NCI-H2196 (cell line): Measurements from ENCODE around the gene RGPD5.
"Not testable (repeated sequence)": the region's sequence is repeated elsewhere in the genome, so short reads cannot be mapped to it uniquely, and the experiment has no call there.

Experiments used
- DNase-seq: peaks from one replicate; lab custom pipeline; 2025; ENCODE audit not compliant: unreplicated experiment; lab: John Stamatoyannopoulos, UW

The RGPD5 gene

GRCh38 chr2:109891024-109891423, 96.9 kb downstream of the RGPD5 start:
- DNase-seq, result not testable (repeated sequence)

GRCh38 chr2:109893736-109894135, 99.6 kb downstream of the RGPD5 start:
- not testable (repeated sequence) for DNase-seq

GRCh38 chr2:109894141-109894540, 100.0 kb downstream of the RGPD5 start:
- DNase-seq, result not testable (repeated sequence)

- not testable (repeated sequence) for DNase-seq
Observed at GRCh38 chr2:109895090-109895869, 101.2 kb downstream of the RGPD5 start.

GRCh38 chr2:109896212-109896611, 102.1 kb downstream of the RGPD5 start:
- DNase-seq, result not testable (repeated sequence)

GRCh38 chr2:109897769-109898461, 103.8 kb downstream of the RGPD5 start:
- not testable (repeated sequence) for DNase-seq

GRCh38 chr2:109898462-109899336, 104.6 kb downstream of the RGPD5 start, which contains the start of gene LIMS3:
TSS of gene LIMS3 (plus strand) at chr2:109898688. CDS start at chr2:109898729, 41 bp downstream.
- not testable (repeated sequence) for DNase-seq

- not testable (repeated sequence) for DNase-seq
Observed at GRCh38 chr2:109905796-109906195, 111.7 kb downstream of the RGPD5 start.
